CD4-positive, alpha-beta T cell treated with Interleukin-17A for 1 hour (primary cell): Measurements from ENCODE around the gene SLCO2B1.

Source experiments
- DNase-seq: peaks from one replicate; pipeline ENCODE4 v3.0.0-alpha.2; 2020

Gene SLCO2B1

GRCh38 chr11:75195167-75195962 is 44.5 kb downstream of the SLCO2B1 start:
- DNase-seq, result no peak

DNA sequence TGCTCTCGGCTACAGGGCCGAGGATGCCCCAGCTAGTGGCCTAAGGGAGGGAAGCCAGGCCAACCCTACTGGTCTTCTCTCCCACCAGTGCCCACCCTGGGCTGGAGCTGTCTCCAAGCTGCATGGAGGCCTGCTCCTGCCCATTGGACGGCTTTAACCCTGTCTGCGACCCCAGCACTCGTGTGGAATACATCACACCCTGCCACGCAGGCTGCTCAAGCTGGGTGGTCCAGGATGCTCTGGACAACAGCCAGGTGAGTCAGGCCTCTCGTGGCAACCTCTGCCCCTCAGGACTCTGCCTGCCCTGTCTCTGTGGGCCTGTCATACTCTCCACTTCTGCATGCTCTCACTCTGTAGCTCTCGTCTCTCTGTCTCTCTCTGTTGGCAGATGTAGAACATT is 45.5 kb downstream of the SLCO2B1 start:
- DNase-seq, result no peak

DNA sequence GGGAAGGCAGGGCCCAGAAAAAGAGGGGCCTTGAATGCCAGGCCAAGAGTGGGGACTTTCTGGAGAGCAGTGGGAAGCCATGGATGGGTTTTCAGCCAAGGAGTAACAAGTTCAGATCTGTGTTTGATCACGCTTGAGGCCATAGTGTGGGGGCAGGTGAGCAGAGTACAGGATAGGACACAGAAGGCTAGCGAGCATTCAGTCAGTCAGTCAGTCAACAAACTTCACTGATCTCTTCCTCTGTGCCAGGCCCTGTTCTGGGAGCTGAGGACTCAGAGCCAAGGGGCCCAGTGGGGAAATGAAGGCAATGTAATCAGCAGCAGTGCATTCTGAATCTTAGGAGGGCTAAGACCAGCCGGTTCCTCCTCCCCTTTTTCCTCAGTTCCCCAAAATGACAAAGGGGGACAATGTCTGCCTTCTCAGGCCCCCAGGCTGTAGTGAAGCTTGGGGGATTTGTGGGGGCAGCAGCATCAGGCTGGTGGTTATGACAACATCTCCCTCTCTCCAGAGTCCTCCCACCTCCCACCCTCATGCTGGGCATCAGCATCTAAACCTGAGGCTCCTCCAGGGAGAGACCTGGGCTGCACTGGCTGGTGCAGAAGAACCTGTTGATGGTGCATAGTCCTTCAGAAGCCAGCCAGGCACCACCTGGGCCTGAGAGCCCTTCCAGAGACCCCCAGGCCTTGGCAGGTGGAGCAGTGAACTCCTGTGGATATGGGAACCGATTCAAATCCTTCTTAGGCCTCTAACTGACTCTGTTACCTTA is 46.8 kb downstream of the SLCO2B1 start:
- DNase-seq, result no peak

DNA sequence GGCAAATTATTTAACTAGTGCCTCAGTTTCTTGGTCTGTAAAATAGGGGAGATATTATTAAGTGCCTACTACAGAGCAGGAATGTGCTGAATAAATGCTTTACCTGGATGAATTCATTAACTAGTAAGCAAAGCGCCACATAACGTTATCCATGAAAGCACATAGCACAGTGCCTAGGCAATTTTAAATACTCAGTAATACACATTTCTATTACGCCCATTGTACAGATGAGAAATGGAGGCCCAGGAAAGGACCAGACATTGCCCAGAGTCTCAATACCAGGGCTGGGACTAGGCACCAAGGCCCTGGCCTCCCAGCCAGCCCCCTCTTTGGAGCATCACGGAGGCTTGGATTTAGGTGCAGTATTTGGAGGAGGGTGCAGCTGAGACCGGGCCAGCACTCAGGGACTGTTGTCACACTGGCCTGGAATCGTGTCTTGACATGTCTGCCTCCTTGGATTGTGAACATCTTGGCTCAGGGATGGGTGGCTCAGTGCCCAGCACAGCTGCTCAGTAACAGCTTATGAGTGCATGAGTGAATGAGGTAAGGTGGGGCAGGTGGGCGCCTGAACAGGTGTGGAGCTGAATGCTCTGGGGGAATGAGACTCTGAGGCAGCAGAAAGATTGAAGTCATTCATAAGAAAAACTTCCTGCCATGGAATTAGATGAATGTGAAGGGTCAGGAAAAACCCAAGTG is 47.5 kb downstream of the SLCO2B1 start:
- no peak for DNase-seq

GRCh38 chr11:75199412-75199955 is 48.6 kb downstream of the SLCO2B1 start:
- DNase-seq, result no peak

GRCh38 chr11:75200051-75200450 is 49.1 kb downstream of the SLCO2B1 start:
- DNase-seq, result no peak

- DNase-seq, result no peak
These were observed 49.6 kb downstream of the SLCO2B1 start for GRCh38 chr11:75200531-75200930.

DNA sequence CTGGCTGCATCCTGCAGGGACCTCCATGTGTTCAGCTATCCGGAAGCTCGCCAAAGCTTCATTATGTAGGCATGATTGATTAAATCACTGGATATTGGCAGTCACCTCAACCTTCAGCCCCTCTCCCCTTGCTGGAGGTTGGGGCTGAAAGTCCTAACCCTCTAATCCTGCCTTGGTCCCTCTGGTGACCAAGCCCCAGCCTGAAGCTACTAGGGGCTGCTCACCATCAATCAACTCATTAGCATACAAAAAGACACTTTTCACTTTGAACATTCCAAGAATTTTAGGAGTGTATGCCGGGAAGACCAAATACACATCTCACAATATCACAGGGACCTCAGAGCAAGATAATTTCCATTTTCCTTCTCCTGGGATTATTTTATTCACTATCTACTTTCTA is 50.9 kb downstream of the SLCO2B1 start:
- no peak for DNase-seq

DNA sequence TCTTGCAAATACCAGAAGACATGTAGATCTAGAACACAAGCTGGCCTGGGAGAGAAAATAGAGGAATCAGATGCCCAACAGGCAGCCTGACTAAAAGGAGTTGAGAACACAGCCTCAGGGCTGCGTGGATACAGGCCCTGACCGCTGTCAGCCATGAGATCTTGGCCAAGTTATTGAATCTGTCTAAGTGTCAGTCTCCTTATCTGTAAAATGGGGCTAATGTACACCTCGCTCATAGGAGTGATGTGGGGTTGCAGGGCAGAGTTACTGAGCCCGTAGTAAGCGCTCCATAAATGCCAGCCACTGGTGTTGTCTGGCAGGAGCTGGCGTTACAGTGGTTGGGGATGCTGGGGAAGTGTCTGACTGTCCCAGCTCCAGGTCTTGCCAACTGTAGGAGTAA is 51.3 kb downstream of the SLCO2B1 start:
- no peak for DNase-seq

- DNase-seq, result no peak
These were observed 52.2 kb downstream of the SLCO2B1 start for GRCh38 chr11:75203138-75203537.

GRCh38 chr11:75203641-75204011 is 52.7 kb downstream of the SLCO2B1 start:
- no peak for DNase-seq

DNA sequence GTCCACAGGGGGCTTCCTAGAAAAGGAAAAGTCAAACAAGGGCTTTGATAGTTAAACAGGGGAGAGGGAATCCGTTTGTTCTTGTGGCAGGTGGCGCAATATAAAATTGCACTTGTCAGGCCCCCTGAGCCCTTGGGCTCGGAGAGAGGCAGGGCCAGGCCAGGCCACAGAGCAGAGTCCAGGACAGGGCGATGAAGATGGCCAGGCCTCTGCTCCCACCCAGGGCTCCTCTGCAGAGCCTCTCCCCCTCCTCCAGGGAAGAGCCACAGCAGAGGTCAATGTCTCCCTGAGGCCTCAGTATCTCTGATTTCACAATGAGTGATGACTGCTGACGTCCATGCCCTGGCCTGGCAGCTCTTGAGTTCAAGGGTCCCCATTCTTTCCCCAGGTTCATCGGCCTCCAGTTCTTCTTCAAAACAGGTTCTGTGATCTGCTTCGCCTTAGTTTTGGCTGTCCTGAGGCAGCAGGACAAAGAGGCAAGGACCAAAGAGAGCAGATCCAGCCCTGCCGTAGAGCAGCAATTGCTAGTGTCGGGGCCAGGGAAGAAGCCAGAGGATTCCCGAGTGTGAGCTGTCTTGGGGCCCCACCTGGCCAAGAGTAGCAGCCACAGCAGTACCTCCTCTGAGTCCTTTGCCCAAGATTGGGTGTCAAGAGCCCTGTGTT is 53.2 kb downstream of the SLCO2B1 start:
- DNase-seq, result no peak

DNA sequence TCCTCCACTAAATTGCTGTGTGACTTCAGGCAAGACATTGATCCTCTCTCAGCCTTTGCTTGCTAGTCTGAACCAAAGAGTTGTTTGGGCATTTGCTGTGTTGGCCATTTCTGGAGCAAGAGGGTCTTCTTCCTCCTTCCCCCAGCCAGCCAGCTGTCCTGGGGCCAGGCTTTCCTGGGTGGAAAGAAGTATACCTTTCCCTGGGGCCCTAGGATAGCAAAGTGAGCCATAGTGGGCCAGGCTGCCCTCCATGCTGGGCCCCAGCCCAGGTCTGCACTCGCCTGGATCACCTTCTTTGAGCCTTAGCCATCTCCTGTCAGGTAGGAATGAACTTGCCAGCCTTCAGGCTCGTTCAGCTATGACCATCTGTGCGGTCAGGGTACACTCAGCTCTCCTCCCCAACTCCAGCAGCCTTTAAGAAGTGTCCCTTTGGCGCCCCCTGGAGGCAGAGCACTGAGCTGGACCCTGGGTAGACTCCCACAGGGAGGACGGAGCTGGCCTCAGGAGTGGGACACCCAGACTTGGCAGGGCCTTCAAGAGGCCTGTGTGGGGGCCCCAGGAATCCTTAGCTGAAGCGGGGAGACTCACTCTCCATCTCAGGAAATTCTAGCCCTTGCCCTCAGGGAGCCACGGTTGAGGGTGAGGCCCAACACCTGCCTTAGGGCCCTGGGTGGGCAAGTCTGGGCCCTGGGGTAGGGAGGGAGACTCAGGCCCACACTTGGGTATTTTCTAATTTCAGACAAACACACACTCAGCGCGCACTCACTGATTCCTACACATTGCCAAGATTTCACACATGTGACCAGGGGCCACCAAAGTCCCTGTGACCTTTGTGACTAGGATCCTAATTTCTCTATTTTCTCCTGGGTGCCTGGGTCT is 54.0 kb downstream of the SLCO2B1 start:
- DNase-seq, result peak; percentile 80

GRCh38 chr11:75205564-75206020 is 54.7 kb downstream of the SLCO2B1 start:
- no peak for DNase-seq

DNA sequence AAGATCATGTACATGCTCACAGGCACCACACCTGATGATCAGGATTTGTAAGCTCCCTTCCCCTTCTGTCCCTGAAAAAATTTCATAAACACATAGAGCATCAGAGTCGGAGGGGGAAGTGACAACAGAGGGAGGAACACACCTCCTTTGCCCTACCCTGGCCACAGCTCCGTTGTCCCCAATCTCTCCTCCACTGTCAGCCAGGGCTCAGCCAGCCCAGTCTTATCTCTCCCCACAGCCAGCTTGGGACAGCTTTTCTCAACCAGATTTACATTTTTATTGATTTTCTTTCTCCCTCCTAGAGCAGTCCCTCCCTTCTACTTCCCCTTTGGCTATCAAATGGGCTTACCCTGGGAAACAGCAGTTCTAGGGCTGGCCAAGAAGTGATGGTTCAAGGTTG is 57.5 kb downstream of the SLCO2B1 start:
- DNase-seq, result no peak

- DNase-seq, result no peak
These were observed 61.5 kb downstream of the SLCO2B1 start for GRCh38 chr11:75212411-75212810.

DNA sequence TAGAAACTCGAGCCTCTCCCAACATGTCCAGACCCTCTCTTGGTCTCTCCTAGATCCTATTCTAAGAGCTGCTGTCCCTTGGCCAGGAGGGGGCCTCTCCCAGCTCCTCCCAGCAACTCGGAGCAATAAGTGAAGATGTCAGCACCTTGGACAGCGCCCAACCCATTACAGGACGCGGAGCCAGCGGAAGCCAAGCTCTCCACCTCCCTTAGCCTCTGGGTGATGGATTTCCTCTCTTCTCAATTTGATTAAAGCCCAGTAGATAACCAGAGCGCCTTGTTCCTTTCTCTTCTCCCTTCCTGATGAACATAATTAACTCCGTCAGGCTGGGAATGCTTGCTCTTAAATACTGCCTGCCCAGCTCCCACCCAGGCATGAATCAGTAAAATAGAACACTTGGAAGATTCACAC is 63.5 kb downstream of the SLCO2B1 start:
- DNase-seq, result peak; percentile 68

- no peak for DNase-seq
These were observed 63.9 kb downstream of the SLCO2B1 start for GRCh38 chr11:75214843-75215242.

GRCh38 chr11:75219869-75220268 is 69.0 kb downstream of the SLCO2B1 start:
- DNase-seq, result no peak

DNA sequence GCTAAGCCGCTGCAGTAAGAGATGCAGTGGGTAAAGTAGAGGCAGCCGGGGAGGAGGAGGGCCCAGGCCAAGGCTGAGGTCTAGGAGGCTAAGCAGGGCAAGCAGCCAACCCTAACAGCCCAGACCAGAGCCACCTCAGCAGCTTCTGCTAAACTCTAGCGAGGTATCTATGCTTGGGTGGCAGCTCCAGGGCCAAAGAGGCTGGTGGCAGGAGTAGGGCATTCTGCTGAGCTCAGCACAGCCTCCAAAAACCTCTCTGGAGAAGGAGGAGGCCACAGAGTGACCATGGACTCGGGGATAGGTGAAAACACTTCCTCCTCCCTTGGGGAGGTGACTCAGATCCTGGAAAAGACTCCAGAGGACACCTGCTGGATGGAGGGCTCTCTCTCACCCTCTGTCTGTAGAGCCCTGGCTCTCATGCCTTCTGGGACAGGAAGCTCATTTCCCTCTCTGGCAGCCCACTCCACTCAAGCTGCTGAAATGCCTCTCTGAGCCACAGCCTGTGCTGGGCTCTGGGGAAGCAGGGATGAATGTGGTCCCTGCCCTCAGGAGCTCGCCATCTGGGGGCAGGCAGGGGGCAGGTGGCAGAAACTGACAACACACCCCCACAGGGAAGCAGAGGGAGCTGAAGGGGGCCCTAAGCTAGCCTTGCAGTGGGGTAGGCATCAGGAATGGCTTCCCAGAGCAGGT is 73.2 kb downstream of the SLCO2B1 start:
- DNase-seq, result no peak

GRCh38 chr11:75225794-75226193 is 74.9 kb downstream of the SLCO2B1 start:
- no peak for DNase-seq
